Ovary (tissue), 9 donors: ENCODE data around the gene GEMIN5. TPM values are rescaled to one million over a fixed set of nuclear protein-coding genes. Genes with fewer than 3 reads are reported as not detected.

Experiments
- DNase-seq, 5 donors: peaks; one replicate each; pipeline ENCODE4 v3.0.0-alpha.2; 2019 to 2020
- H3K27ac ChIP-seq, 2 donors: fragments of 200-600 bp; one replicate each; pipeline versions ENCODE4 v1.5.1 to v1.8.0; 2019 to 2022
- H3K27me3 ChIP-seq: fragments of 200-600 bp; one replicate; pipeline ENCODE4 v1.8.0; 2022
- H3K36me3 ChIP-seq: fragments of 200-600 bp; sonication (generic); one replicate; pipeline ENCODE4 v1.5.1; 2019
- H3K4me1 ChIP-seq: one replicate; pipeline ENCODE4 v1.8.1; 2013; ENCODE audit warnings: mild to moderate bottlenecking, moderate library complexity; ENCODE audit not compliant: insufficient read depth
- H3K4me3 ChIP-seq: fragments of 200-600 bp; sonication (generic); one replicate; pipeline ENCODE4 v1.5.1; 2017
- H3K9me3 ChIP-seq, 2 donors: fragments of 200-600 bp in 1 of 2; sonication (generic) in 1 of 2; one replicate each; pipeline versions ENCODE4 v1.5.1 to v1.8.1; 2013 to 2019; ENCODE audit warnings: mild to moderate bottlenecking in 1 of 2, moderate library complexity in 1 of 2
- CTCF ChIP-seq, 3 donors: fragments of 450-650 bp in 2 of 3; fragments of 200-600 bp in 1 of 3; IDR thresholded peaks; one replicate each; pipeline versions ENCODE4 v1.5.1 to v1.8.0; 2016 to 2022; ENCODE audit warnings: antibody characterized with exemption in 3 of 3, mild to moderate bottlenecking in 1 of 3
- EP300 ChIP-seq: sonication (generic); formaldehyde crosslinking; IDR thresholded peaks from one replicate; pipeline ENCODE4 v1.6.1; 2017; ENCODE audit warnings: antibody characterized with exemption
- POLR2A ChIP-seq: fragments of 450-650 bp; IDR thresholded peaks from one replicate; pipeline ENCODE4 v1.6.1; 2017; ENCODE audit warnings: antibody characterized with exemption, mild to moderate bottlenecking, moderate library complexity
- WGBS, 3 donors: extraction: QIAGEN DNeasy Blood & Tissue Kit in 1 of 3; methylation state at CpG; one replicate each; pipeline versions ENCODE4 v1.1.5 to v1.1.7; 2013 to 2017; 5-methylcytosine and 5-hydroxymethylcytosine counted together
- intact Hi-C, 4 donors: fragments of 100-400 bp; cut with DNase I; formaldehyde crosslinking; loops; one replicate each; pipeline versions ENCODE4 v1.11.0 to v1.15.1; 2022 to 2023
- polyA plus RNA-seq, 2 donors: library from polyadenylated mRNA; stranded (reverse); fragments of 200-250 nt in 1 of 2; fragments of 350-450 nt in 1 of 2; fragmentation: Illumina TruSeq in 1 of 2; extraction: RNeasy Lipid Tissue Mini Kit (QIAGEN cat#74804) in 1 of 2; gene quantifications; one replicate each; pipeline ENCODE4 v1.2.3, GENCODE V29; 2013 to 2014
- total RNA-seq, 7 donors: library from RNA; depleted of rRNA in 2 of 7; stranded (reverse); fragments of >200 nt in 2 of 7; fragmentation: NEBNext Ultra II Directional in 3 of 7; extraction: Animal tissue kit (Norgen Biotek cat#: 25700) in 3 of 7; gene quantifications; one replicate each; pipeline versions ENCODE4 v1.1.0 to v1.2.4, GENCODE V29; 2016 to 2023
- donor health status: DM: no; HTN: no; CAD: no; lungs with moderate emphysema.
- donor health status: DM: no; HTN: no; CAD: no.
- donor health status: Bipolar disorder and iron deficiency.
- donor health status: DM: yes; HTN: yes; CAD: no.
- donor health status: DM: no; HTN: no; CAD: no.
- donor health status: DM: yes; HTN: yes; CAD: no.

GEMIN5 gene
- total and polyA plus RNA-seq, 9 donors, result 6.1 to 20.6 (median 15.3) TPM

GRCh38 chr5:154901276-154901675 lies 36.7 kb downstream of the GEMIN5 start:
- Histone ChIP-seq H3K4me1 (no peaks in the 10 kb centered on the region), H3K27ac (no peak overlapping the region), H3K4me3 (no peak overlapping the region), H3K9me3 (no peaks in the 10 kb centered on the region), H3K36me3 (no peaks in the 10 kb centered on the region), H3K27me3 (no peaks in the 10 kb centered on the region)
- intact Hi-C loops, result no loop called here
- WGBS, 3 donors, result 29 to 63% (median 44%) methylated on average over 2 of the region's 2 CpGs
- no peak for DNase-seq
- TF ChIP-seq POLR2A (no peak), CTCF (IDR thresholded peaks at IDR 0.05) (no peak), EP300 (no peak)

GRCh38 chr5:154900066-154900465 lies 37.9 kb downstream of the GEMIN5 start:
- Histone ChIP-seq H3K27ac (no peak overlapping the region), H3K27me3 (no peaks in the 10 kb centered on the region), H3K9me3 (no peaks in the 10 kb centered on the region), H3K36me3 (no peaks in the 10 kb centered on the region), H3K4me1 (no peaks in the 10 kb centered on the region), H3K4me3 (no peak overlapping the region)
- intact Hi-C loops, result no loop called here
- 82 to 89% (median 84%) methylated on average over 1 of the region's 1 CpG for WGBS, 3 donors
- TF ChIP-seq CTCF (IDR thresholded peaks at IDR 0.05), result no peak
- no peak for TF ChIP-seq EP300
- TF ChIP-seq POLR2A, result no peak
- DNase-seq, result no peak

GRCh38 chr5:154899151-154899816 lies 38.7 kb downstream of the GEMIN5 start:
- no peak for TF ChIP-seq EP300
- TF ChIP-seq POLR2A, result no peak
- TF ChIP-seq CTCF (IDR thresholded peaks at IDR 0.05), result no peak
- H3K9me3 ChIP-seq, result no peaks in the 10 kb centered on the region
- H3K27ac ChIP-seq, result no peak overlapping the region
- intact Hi-C loops, result no loop called here
- no peaks in the 10 kb centered on the region for H3K36me3 ChIP-seq
- H3K27me3 ChIP-seq, result no peaks in the 10 kb centered on the region
- no peak overlapping the region for H3K4me3 ChIP-seq
- DNase-seq, result no peak
- no peaks in the 10 kb centered on the region for H3K4me1 ChIP-seq
- WGBS, 3 donors, result 91 to 96% (median 95%) methylated on average over 9 of the region's 9 CpGs

GRCh38 chr5:154898210-154898609 lies 39.8 kb downstream of the GEMIN5 start:
- H3K9me3 ChIP-seq, result no peaks in the 10 kb centered on the region
- no peaks in the 10 kb centered on the region for H3K27me3 ChIP-seq
- no peak overlapping the region for H3K27ac ChIP-seq
- H3K36me3 ChIP-seq, result no peaks in the 10 kb centered on the region
- H3K4me1 ChIP-seq, result no peaks in the 10 kb centered on the region
- TF ChIP-seq CTCF (IDR thresholded peaks at IDR 0.05) (no peak), POLR2A (no peak), EP300 (no peak)
- intact Hi-C loops, result no loop called here
- 84 to 94% (median 90%) methylated on average over 4 of the region's 4 CpGs for WGBS, 3 donors
- H3K4me3 ChIP-seq, result no peak overlapping the region
- no peak for DNase-seq
